Measurements from ENCODE around the gene BATF2. TPM values are rescaled to one million over a fixed set of nuclear protein-coding genes. Genes with fewer than 3 reads are reported as not detected.

BATF2 gene
- total and polyA plus RNA-seq, 2 donors (not counting 3 experiments of a cell fraction or from before 2014, with no cell fraction given): 0.75 TPM

- Histone ChIP-seq H3K4me2 (ENCODE audit: insufficient read depth, low read length) (no peak overlapping the region), H3K27me3 (ENCODE audit: control insufficient read depth in 2 of 2, insufficient read depth in 2 of 2, low read length in 2 of 2) (no peaks in the 10 kb centered on the region), H2AFZ (ENCODE audit: low read depth, low read length) (no peak overlapping the region), H3K4me1 (ENCODE audit: control insufficient read depth, extremely low read depth, insufficient read depth, low read length) (peaks cover 15% of the 10 kb centered on the region), H3K27ac (ENCODE audit: insufficient read depth, low read depth, low read length) (no peak overlapping the region), H3K9me3 (replicated peaks; ENCODE audit: control insufficient read depth, insufficient read depth, low read length) (no peaks in the 10 kb centered on the region), H3K9ac (replicated peaks; ENCODE audit: extremely low read depth, insufficient read depth, low read length) (no peak overlapping the region), H3K36me3 (ENCODE audit: control insufficient read depth in 2 of 2, extremely low read depth in 1 of 2, insufficient read depth in 2 of 2, low read length in 2 of 2) (peaks cover 2 to 10% of the 10 kb centered on the region in 2 experiments), H3K9me1 (replicated peaks; ENCODE audit: control insufficient read depth, extremely low read depth, insufficient read depth, low read length) (no peaks in the 10 kb centered on the region), H4K20me1 (replicated peaks; ENCODE audit: control insufficient read depth, extremely low read depth, insufficient read depth, low read length) (no peaks in the 10 kb centered on the region), H3K79me2 (ENCODE audit: control insufficient read depth, insufficient read depth, low read length) (no peaks in the 10 kb centered on the region), H3K4me3 (replicated peaks in 1 of 3; ENCODE audit: insufficient read depth in 1 of 3, low read depth in 1 of 3, low read length in 3 of 3) (no peak overlapping the region)
- intact Hi-C loops (cut with micrococcal nuclease) (no loop called here), dilution Hi-C loops (cut with MboI; ENCODE audit: extremely low pct_ligation_motif_present, low sequenced_read_pairs) (no loop called here)
- TF ChIP-seq MYC (IDR thresholded peaks at IDR 0.05; ENCODE audit: low read depth, low read length): no peak
- no peak for TF ChIP-seq GATA2 (IDR thresholded peaks at IDR 0.05; ENCODE audit: insufficient read depth, insufficient read length, low read depth, low read length)
- TF ChIP-seq FOS (IDR thresholded peaks at IDR 0.05; ENCODE audit: borderline replicate concordance, insufficient read depth, low read length): no peak
- TF ChIP-seq JUN (IDR thresholded peaks at IDR 0.05; ENCODE audit: borderline replicate concordance, insufficient read depth, insufficient read length, low read depth): no peak
- no peak for TF ChIP-seq POLR2AphosphoS5 (IDR thresholded peaks at IDR 0.05; ENCODE audit: insufficient read depth, low read depth, low read length)
- TF ChIP-seq MAX (IDR thresholded peaks at IDR 0.05; ENCODE audit: insufficient read depth, insufficient read length): no peak
- no peak for TF ChIP-seq EZH2 (IDR thresholded peaks at IDR 0.05; ENCODE audit: borderline replicate concordance, low read depth, low read length, severe bottlenecking)
- TF ChIP-seq POLR2A (IDR thresholded peaks at IDR 0.05; ENCODE audit: low read depth, low read length): no peak
- TF ChIP-seq CTCF (IDR thresholded peaks at IDR 0.05; ENCODE audit: extremely low read depth in 1 of 2, insufficient read depth in 1 of 2, low read depth in 1 of 2, low read length in 2 of 2): no peak
- FAIRE-seq (no peak), DNase-seq (ENCODE audit: low read depth, low spot score) (no peak)
- POLR2A ChIA-PET: no interaction called here
- CTCF ChIA-PET: interaction anchor here (0.6 kb wide), 1 partner anchor 101 kb away, joined by 3 read pairs; no protein-coding TSS in a partner anchor
- BruUV-seq (replicated peaks): no TSS peak
Observed at GRCh38 chr11:65042891-65043290, 46.1 kb upstream of the BATF2 start.
